GM12878 (cell line): Measurements from ENCODE around the gene SIGLEC11. TPM values are rescaled to one million over a fixed set of nuclear protein-coding genes. Genes with fewer than 3 reads are reported as not detected.

Experiments used
- ATAC-seq: fragments of 200-7000 bp; cut with Tn5 transposase; 3 replicates; pipeline ENCODE4 v1.9.1; 2020; ENCODE audit warnings: mild to moderate bottlenecking, moderate library complexity
- BruUV-seq: library from RNA; stranded (reverse); fragments of 400-500 nt; replicated peaks from 2 replicates; lab custom pipeline; 2021; lab: Mats Ljungman, UMichigan
- CTCF ChIA-PET: fragments of 300-600 bp; sonication (Branson Sonifier 250); formaldehyde crosslinking; extraction: SDS; loops from one replicate; lab custom pipeline; 2021; ENCODE audit warnings: inconsistent platforms; lab: Yijun Ruan, JAX
- POLR2A ChIA-PET: fragments of 350-600 bp; formaldehyde crosslinking; extraction: SDS; loops from one replicate; lab custom pipeline; 2021; ENCODE audit warnings: inconsistent platforms; lab: Charles Lee
- RAD21 ChIA-PET: fragments of 300-600 bp; sonication (Branson Sonifier 250); formaldehyde crosslinking; loops from one replicate; lab custom pipeline; 2023; ENCODE audit warnings: antibody characterized with exemption; ENCODE audit not compliant: unreplicated experiment; lab: Charles Lee
- SMC1A ChIA-PET: fragments of 300-600 bp; sonication (Branson Sonifier 250); formaldehyde crosslinking; loops from one replicate; lab custom pipeline; 2023; ENCODE audit not compliant: unreplicated experiment, uncharacterized antibody; lab: Charles Lee
- DNase-seq: peaks from one replicate; pipeline ENCODE4 v3.0.0-alpha.2; 2011; ENCODE audit warnings: low read depth, low spot score
- FAIRE-seq: peaks from 3 replicates; lab custom pipeline; 2011; peaks lifted over from hg19 to GRCh38; lab: Jason Lieb, UNC
- H2AFZ ChIP-seq: 2 replicates; pipeline ENCODE4 v1.6.0; 2011; ENCODE audit warnings: low read depth, low read length, control low read depth; ENCODE audit not compliant: control insufficient read depth
- H3K27ac ChIP-seq: 2 replicates; pipeline ENCODE4 v1.5.1; 2011; ENCODE audit warnings: control low read depth; ENCODE audit not compliant: control insufficient read depth, insufficient read depth
- H3K27me3 ChIP-seq, 2 experiments: replicated peaks in 1 of 2; 2 replicates each; pipeline versions ENCODE4 v1.6.0 to v1.6.1; 2011; ENCODE audit warnings: low read length in 1 of 2; ENCODE audit not compliant: control insufficient read depth in 2 of 2, insufficient read depth in 2 of 2
- H3K36me3 ChIP-seq, 2 experiments: 2 replicates each; pipeline ENCODE4 v1.5.1; 2011; ENCODE audit warnings: low read length in 1 of 2; ENCODE audit not compliant: control insufficient read depth in 2 of 2, insufficient read depth in 2 of 2
- H3K4me1 ChIP-seq: 2 replicates; pipeline ENCODE4 v1.6.1; 2011; ENCODE audit warnings: mild to moderate bottlenecking, low read length, moderate library complexity, mixed read lengths; ENCODE audit not compliant: control insufficient read depth, insufficient read depth
- H3K4me2 ChIP-seq: 2 replicates; pipeline ENCODE4 v1.6.0; 2011; ENCODE audit warnings: control low read depth; ENCODE audit not compliant: control insufficient read depth, insufficient read depth
- H3K4me3 ChIP-seq: fragments of 200-600 bp; sonication (generic); 2 replicates; pipeline ENCODE4 v1.5.1; 2016
- H3K79me2 ChIP-seq: 2 replicates; pipeline ENCODE4 v1.6.0; 2011; ENCODE audit warnings: low read length; ENCODE audit not compliant: control insufficient read depth, insufficient read depth
- H3K9ac ChIP-seq: 2 replicates; pipeline ENCODE4 v1.8.0; 2011; ENCODE audit warnings: low read length, control low read depth, mixed read lengths; ENCODE audit not compliant: control insufficient read depth, insufficient read depth
- H3K9me3 ChIP-seq: replicated peaks from 3 replicates; pipeline ENCODE4 v1.5.1; 2011; ENCODE audit warnings: mild to moderate bottlenecking, low read length; ENCODE audit not compliant: control insufficient read depth, insufficient read depth
- H4K20me1 ChIP-seq: 2 replicates; pipeline ENCODE4 v1.6.0; 2011; ENCODE audit not compliant: control insufficient read depth, insufficient read depth
- ATF7 ChIP-seq: fragments of 450-650 bp; IDR thresholded peaks from 2 replicates; pipeline ENCODE4 v1.6.1; 2016; ENCODE audit warnings: low read depth, mild to moderate bottlenecking
- FOXK2 ChIP-seq: fragments of 450-650 bp; IDR thresholded peaks from 2 replicates; pipeline ENCODE4 v1.6.1; 2017; ENCODE audit warnings: mild to moderate bottlenecking, moderate library complexity
- JUND ChIP-seq: IDR thresholded peaks from 2 replicates; pipeline ENCODE4 v1.6.1; 2012; ENCODE audit warnings: low read depth, mild to moderate bottlenecking, low read length, improper control_type of control experiment, moderate library complexity
- MEF2B ChIP-seq: fragments of 450-650 bp; IDR thresholded peaks from 2 replicates; pipeline ENCODE4 v1.6.1; 2018; ENCODE audit warnings: mild to moderate bottlenecking, moderate library complexity; ENCODE audit not compliant: partially characterized antibody, poor library complexity, severe bottlenecking
- MTA2 ChIP-seq: fragments of 450-650 bp; IDR thresholded peaks from 2 replicates; pipeline ENCODE4 v1.6.1; 2016; ENCODE audit warnings: low read depth, mild to moderate bottlenecking, moderate library complexity
- PBX3 ChIP-seq: IDR thresholded peaks from 2 replicates; pipeline ENCODE4 v1.6.1; 2011; ENCODE audit warnings: mild to moderate bottlenecking, low read depth, low read length, moderate library complexity; ENCODE audit not compliant: insufficient replicate concordance
- PKNOX1 ChIP-seq: fragments of 450-650 bp; IDR thresholded peaks from 2 replicates; pipeline ENCODE4 v1.6.1; 2016; ENCODE audit warnings: mild to moderate bottlenecking
- POU2F2 ChIP-seq: IDR thresholded peaks from 3 replicates; pipeline ENCODE4 v1.6.1; 2011; ENCODE audit warnings: low read depth, mild to moderate bottlenecking, low read length, borderline replicate concordance
- RBBP5 ChIP-seq: fragments of 200-600 bp; sonication (generic); conservative IDR thresholded peaks from 2 replicates; pipeline ENCODE4 v1.6.1; 2016
- RELB ChIP-seq: fragments of 450-650 bp; IDR thresholded peaks from 2 replicates; pipeline ENCODE4 v1.6.1; 2017; ENCODE audit warnings: low read depth, mild to moderate bottlenecking, moderate library complexity
- STAT3 ChIP-seq: IDR thresholded peaks from 2 replicates; pipeline ENCODE4 v1.6.1; 2011; ENCODE audit warnings: low read depth, low read length, improper control_type of control experiment
- YBX1 ChIP-seq: fragments of 450-650 bp; IDR thresholded peaks from 2 replicates; pipeline ENCODE4 v1.6.1; 2016; ENCODE audit warnings: antibody characterized with exemption
- WGBS: methylation state at CpG from one replicate; pipeline ENCODE4 v1.1.6; 2016; ENCODE audit warnings: low lambda C conversion rate; ENCODE audit not compliant: insufficient replicate concordance, insufficient coverage; ENCODE audit errors: missing lambda C conversion rate; 5-methylcytosine and 5-hydroxymethylcytosine counted together
- in situ Hi-C: fragments of 300-500 bp; cut with MboI; formaldehyde crosslinking; loops from 9 replicates; pipeline ENCODE4 v1.14.3; 2018; ENCODE audit warnings: mixed read lengths
- intact Hi-C: fragments of 100-400 bp; cut with micrococcal nuclease; formaldehyde crosslinking; loops from one replicate; pipeline ENCODE4 v1.14.2; 2022; ENCODE audit not compliant: unreplicated experiment
- polyA plus RNA-seq, 11 experiments: library from polyadenylated mRNA; depleted of rRNA in 4 of 11; unstranded in 6 of 11; stranded (reverse) in 5 of 11; fragments of >200 nt; fragmentation: Nextera tagmentation in 4 of 11; fragmentation: Illumina TruSeq in 1 of 11; extraction: Ambion mirVana in 4 of 11; extraction: Trizol in 1 of 11; gene quantifications; 1 replicate in 1 of 11; 2 replicates in 10 of 11; pipeline versions ENCODE4 v1.2.1 to v1.2.3, GENCODE V29; 2011 to 2016; ENCODE audit warnings: inconsistent platforms in 2 of 11, missing spikeins in 2 of 11, low read depth in 1 of 11
- total RNA-seq, 4 experiments: library from RNA; depleted of rRNA in 3 of 4; stranded (reverse); fragments of >200 nt in 3 of 4; fragmentation: Illumina TruSeq in 1 of 4; extraction: Trizol in 1 of 4; gene quantifications; 2 replicates each; pipeline versions ENCODE4 v1.2.1 to v1.2.3, GENCODE V29; 2013 to 2021

The SIGLEC11 gene
- total and polyA plus RNA-seq, 10 of the 15 experiments (the other 5 are each of a cell fraction or from before 2014, with no cell fraction given) = not detected

GRCh38 chr19:49954092-49954829, 6.7 kb downstream of the SIGLEC11 start:
- in situ Hi-C loops = no loop called here
- H3K36me3 ChIP-seq = no peaks in the 10 kb centered on the region
- BruUV-seq = no TSS peak
- no peak overlapping the region for H3K27ac ChIP-seq
- RAD21 ChIA-PET = interaction anchor here (0.7 kb wide), 1 partner anchor 15 kb away, joined by 3 read pairs; no protein-coding TSS in a partner anchor
- H3K4me1 ChIP-seq = peaks cover 17% of the 10 kb centered on the region
- H3K27me3 ChIP-seq = no peaks in the 10 kb centered on the region; a peak in 1 of 4 replicates
- no peak for FAIRE-seq
- WGBS = 20% methylated on average over 12 of the region's 12 CpGs
- H3K79me2 ChIP-seq = no peaks in the 10 kb centered on the region
- no peak overlapping the region for H2AFZ ChIP-seq
- no peak overlapping the region for H3K9ac ChIP-seq
- POLR2A ChIA-PET = no interaction called here
- H3K4me3 ChIP-seq = peak overlapping the region; percentile 8; the same call in 1 of the 2 replicates
- ATAC-seq = no peak
- SMC1A ChIA-PET = interaction anchor here (0.8 to 1.6 kb wide), 3 partner anchors 16 to 28 kb away, joined by 3 to 4 read pairs (median 3); no protein-coding TSS in a partner anchor
- no peaks in the 10 kb centered on the region for H4K20me1 ChIP-seq
- DNase-seq = no peak
- TF ChIP-seq POU2F2 (peak; percentile 71; the same call in 1 of the 3 replicates), RELB (no peak)
- H3K9me3 ChIP-seq = no peaks in the 10 kb centered on the region
- peak overlapping the region; percentile 28 for H3K4me2 ChIP-seq
- CTCF ChIA-PET = interaction anchor here (2.1 kb wide), 1 partner anchor 16 kb away, joined by 9 read pairs; no protein-coding TSS in a partner anchor
- intact Hi-C loops = no loop called here

GRCh38 chr19:49953416-49953815, 7.6 kb downstream of the SIGLEC11 start:
- Histone ChIP-seq H3K36me3 (no peaks in the 10 kb centered on the region), H3K4me3 (no peak overlapping the region), H3K27me3 (no peaks in the 10 kb centered on the region; a peak in 1 of 4 replicates), H3K27ac (no peak overlapping the region), H4K20me1 (no peaks in the 10 kb centered on the region), H2AFZ (no peak overlapping the region), H3K79me2 (no peaks in the 10 kb centered on the region), H3K9me3 (no peaks in the 10 kb centered on the region), H3K9ac (no peak overlapping the region), H3K4me2 (no peak overlapping the region; the same call in 1 of the 2 replicates), H3K4me1 (peaks cover 17% of the 10 kb centered on the region)
- FAIRE-seq = no peak
- intact Hi-C loops = no loop called here
- DNase-seq = no peak
- BruUV-seq = no TSS peak
- ChIA-PET RAD21 (no interaction called here), SMC1A (interaction anchor here (1.1 to 1.6 kb wide), 3 partner anchors 10 to 22 kb away, joined by 3 to 4 read pairs (median 3); no protein-coding TSS in a partner anchor), CTCF (interaction anchor here (2.1 kb wide), 1 partner anchor 15 kb away, joined by 9 read pairs; no protein-coding TSS in a partner anchor), POLR2A (no interaction called here)
- 62% methylated on average over 7 of the region's 7 CpGs for WGBS
- in situ Hi-C loops = no loop called here
- ATAC-seq = peak; percentile 27
- TF ChIP-seq POU2F2 (no peak), STAT3 (no peak), MTA2 (0 out of 2 replicates have a peak, but pooled peaks have one; percentile 18), PKNOX1 (no peak), RBBP5 (no peak), YBX1 (no peak), MEF2B (no peak), FOXK2 (no peak), ATF7 (no peak), PBX3 (no peak), JUND (no peak)
